Fibroblast of the aortic adventitia (primary cell): Measurements from ENCODE around the gene OAS1. TPM values are rescaled to one million over a fixed set of nuclear protein-coding genes. Genes with fewer than 3 reads are reported as not detected.

Source experiments
- DNase-seq: peaks from one replicate; pipeline ENCODE4 v3.0.0-alpha.2; 2010; ENCODE audit warnings: low read depth
- H3K4me3 ChIP-seq: 2 replicates; pipeline ENCODE4 v1.5.1; 2011; ENCODE audit warnings: low read depth, mild to moderate bottlenecking, control low read depth, low read length, moderate library complexity
- total RNA-seq: library from RNA; depleted of rRNA; stranded (reverse); fragments of >200 nt; gene quantifications from 2 replicates; pipeline ENCODE4 v1.2.3, GENCODE V29; 2012; ENCODE audit warnings: low replicate concordance
- TF ChIP-seq, protein P1 (sequence below): IDR thresholded peaks from 2 replicates; pipeline ENCODE4 v1.5.1; 2011; ENCODE audit warnings: mild to moderate bottlenecking, low read length, control low read depth, inconsistent platforms; ENCODE audit not compliant: insufficient read depth

OAS1 gene
- total RNA-seq, 1 donor = 1.4 TPM

GRCh38 chr12:112942572-112942971 is 35.8 kb downstream of the OAS1 start:
- DNase-seq = no peak
- H3K4me3 ChIP-seq = no peak overlapping the region
- TF ChIP-seq, protein P1, sequence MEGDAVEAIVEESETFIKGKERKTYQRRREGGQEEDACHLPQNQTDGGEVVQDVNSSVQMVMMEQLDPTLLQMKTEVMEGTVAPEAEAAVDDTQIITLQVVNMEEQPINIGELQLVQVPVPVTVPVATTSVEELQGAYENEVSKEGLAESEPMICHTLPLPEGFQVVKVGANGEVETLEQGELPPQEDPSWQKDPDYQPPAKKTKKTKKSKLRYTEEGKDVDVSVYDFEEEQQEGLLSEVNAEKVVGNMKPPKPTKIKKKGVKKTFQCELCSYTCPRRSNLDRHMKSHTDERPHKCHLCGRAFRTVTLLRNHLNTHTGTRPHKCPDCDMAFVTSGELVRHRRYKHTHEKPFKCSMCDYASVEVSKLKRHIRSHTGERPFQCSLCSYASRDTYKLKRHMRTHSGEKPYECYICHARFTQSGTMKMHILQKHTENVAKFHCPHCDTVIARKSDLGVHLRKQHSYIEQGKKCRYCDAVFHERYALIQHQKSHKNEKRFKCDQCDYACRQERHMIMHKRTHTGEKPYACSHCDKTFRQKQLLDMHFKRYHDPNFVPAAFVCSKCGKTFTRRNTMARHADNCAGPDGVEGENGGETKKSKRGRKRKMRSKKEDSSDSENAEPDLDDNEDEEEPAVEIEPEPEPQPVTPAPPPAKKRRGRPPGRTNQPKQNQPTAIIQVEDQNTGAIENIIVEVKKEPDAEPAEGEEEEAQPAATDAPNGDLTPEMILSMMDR = no peak

DNA sequence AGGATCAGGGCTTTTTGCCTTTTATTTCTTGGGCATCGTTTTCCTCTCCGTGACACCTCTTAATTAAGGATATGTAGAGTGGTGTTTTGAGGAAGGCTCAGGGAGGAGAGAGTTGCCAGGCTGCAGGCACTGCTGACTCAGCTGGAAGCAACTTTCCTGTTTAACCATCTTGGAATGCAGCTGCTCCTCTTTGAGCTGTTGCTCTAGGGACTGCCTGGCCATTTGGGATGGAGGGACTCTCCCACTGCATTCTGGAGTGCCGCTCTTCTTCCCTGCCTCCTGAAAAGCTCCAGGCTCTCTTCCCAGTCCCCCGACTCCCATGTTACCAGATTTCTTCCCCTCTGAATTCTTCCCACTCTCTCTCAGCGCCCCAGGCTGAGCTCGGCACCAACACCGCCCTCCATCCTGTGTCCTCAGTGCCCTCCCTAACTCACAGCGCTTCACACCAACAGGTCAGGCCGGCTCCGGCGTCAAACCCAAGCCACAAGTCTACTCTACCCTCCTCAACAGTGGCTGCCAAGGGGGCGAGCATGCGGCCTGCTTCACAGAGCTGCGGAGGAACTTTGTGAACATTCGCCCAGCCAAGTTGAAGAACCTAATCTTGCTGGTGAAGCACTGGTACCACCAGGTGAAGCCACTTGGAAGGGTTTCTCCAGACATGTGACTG is 37.4 kb downstream of the OAS1 start:
- no peak overlapping the region for H3K4me3 ChIP-seq
- TF ChIP-seq, protein P1 = no peak
- no peak for DNase-seq

GRCh38 chr12:112945515-112945914 is 38.8 kb downstream of the OAS1 start:
- no peak for DNase-seq
- no peak overlapping the region for H3K4me3 ChIP-seq
- TF ChIP-seq, protein P1 = no peak

DNA sequence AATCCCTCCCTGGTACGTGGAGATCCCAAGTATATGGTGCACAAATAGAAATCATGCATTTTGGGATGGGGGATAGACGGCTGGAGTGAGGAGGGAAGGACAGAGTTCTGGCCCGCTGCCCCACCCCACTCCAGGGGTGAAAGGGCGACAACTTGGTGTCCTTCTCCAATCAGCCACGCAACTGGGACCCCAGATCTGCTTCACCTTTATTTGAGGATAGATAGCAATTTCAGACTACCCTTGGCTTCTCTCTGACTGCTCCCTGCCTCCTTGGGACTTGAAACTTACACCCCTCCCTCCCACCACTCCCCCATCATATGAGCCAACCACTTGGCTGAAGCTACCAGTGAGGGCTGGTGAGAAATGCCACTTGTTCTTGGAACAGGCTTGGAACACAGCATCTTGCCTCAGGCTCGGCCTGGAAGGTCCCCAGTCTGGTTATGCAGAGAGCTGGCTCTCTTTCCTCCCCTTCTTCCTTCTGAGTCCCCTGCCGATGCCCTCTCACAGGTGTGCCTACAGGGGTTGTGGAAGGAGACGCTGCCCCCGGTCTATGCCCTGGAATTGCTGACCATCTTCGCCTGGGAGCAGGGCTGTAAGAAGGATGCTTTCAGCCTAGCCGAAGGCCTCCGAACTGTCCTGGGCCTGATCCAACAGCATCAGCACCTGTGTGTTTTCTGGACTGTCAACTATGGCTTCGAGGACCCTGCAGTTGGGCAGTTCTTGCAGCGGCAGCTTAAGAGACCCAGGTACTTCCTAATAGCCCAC is 39.7 kb downstream of the OAS1 start:
- no peak for DNase-seq
- TF ChIP-seq, protein P1 = no peak
- H3K4me3 ChIP-seq = no peak overlapping the region

DNA sequence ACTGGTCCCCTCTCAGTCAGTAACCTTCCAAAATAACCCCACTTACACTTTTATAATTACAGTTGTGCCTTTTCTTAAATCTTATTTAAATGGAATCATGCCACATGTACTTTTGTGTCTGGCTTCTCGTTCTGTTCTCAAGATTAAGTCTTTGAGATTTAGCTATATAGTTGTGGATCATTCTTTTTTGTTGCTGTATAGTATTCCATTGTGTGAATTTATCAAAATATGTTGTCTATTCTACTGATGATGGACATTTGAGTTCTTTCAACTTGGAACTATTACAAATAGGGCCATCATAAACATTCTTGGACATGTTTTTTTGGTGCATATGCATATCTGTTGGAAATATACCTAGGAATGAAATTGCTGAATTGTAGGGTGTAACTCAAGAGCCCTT is 40.6 kb downstream of the OAS1 start:
- TF ChIP-seq, protein P1 = no peak
- H3K4me3 ChIP-seq = no peak overlapping the region
- DNase-seq = no peak

DNA sequence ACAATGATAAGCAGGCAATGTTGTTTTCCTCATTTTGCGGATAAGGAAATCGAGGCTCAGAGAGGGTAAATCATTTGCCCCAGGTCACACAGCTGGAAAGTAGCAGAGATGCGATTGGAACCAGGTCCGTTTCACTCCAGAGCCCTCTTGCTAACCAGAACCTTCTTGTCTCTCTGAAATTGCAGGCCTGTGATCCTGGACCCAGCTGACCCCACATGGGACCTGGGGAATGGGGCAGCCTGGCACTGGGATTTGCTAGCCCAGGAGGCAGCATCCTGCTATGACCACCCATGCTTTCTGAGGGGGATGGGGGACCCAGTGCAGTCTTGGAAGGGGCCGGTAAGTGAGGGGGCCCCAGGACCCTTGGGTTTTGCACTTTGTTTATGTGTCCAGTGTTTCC is 41.0 kb downstream of the OAS1 start:
- no peak overlapping the region for H3K4me3 ChIP-seq
- DNase-seq = no peak
- TF ChIP-seq, protein P1 = no peak
